WI38 (cell line): Measurements from ENCODE around the gene RAB5B.

ENCODE experiments used
- H3K4me3 ChIP-seq: 2 replicates; pipeline ENCODE4 v1.5.1; 2011; ENCODE audit warnings: low read depth, mild to moderate bottlenecking, control low read depth, low read length
- TF ChIP-seq, protein P1 (sequence below): IDR thresholded peaks from 2 replicates; pipeline ENCODE4 v1.5.1; 2012; ENCODE audit warnings: low read depth, mild to moderate bottlenecking, control low read depth, low read length

Gene RAB5B

DNA sequence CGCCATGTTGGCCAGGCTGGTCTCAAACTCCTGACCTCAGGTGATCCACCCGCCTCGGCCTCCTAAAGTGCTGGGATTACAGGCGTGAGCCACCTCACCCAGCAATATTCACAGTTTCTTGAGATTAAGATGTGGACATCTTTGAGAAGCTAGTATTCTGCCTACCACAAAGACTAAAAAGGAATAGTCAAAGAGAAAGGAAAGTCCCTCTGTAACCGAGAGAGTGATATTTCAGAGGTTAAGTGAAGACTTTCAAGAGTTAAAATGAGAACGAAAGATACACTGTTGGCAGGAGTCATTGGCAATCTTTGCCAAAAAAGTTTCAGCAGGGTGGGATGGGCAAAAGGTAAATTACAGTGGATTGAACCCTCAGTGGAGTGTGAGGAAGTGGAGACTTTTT, 27.3 kb upstream of the RAB5B start:
- no peak overlapping the region for H3K4me3 ChIP-seq
- TF ChIP-seq, protein P1, sequence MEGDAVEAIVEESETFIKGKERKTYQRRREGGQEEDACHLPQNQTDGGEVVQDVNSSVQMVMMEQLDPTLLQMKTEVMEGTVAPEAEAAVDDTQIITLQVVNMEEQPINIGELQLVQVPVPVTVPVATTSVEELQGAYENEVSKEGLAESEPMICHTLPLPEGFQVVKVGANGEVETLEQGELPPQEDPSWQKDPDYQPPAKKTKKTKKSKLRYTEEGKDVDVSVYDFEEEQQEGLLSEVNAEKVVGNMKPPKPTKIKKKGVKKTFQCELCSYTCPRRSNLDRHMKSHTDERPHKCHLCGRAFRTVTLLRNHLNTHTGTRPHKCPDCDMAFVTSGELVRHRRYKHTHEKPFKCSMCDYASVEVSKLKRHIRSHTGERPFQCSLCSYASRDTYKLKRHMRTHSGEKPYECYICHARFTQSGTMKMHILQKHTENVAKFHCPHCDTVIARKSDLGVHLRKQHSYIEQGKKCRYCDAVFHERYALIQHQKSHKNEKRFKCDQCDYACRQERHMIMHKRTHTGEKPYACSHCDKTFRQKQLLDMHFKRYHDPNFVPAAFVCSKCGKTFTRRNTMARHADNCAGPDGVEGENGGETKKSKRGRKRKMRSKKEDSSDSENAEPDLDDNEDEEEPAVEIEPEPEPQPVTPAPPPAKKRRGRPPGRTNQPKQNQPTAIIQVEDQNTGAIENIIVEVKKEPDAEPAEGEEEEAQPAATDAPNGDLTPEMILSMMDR: no peak

DNA sequence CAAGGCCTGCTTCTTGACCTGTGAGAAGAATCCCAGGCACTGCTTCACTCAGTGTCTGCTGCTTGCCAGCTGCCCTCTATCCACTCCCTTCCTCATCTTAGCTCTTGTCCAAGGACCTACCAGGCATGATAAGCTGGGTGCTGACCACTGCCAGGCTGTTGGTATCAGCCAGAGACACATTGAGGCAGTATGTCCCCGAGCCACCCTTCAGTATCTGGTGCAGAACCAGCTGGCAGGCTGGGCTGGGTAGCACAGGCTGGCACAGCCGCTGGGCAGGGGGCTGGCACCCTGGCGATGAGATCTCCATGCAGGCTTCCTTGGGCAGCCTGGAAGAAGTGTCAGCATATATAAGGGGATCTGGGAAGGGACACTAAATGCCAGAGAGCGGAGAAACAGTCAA, 18.5 kb upstream of the RAB5B start:
- H3K4me3 ChIP-seq: no peak overlapping the region
- TF ChIP-seq, protein P1: no peak

DNA sequence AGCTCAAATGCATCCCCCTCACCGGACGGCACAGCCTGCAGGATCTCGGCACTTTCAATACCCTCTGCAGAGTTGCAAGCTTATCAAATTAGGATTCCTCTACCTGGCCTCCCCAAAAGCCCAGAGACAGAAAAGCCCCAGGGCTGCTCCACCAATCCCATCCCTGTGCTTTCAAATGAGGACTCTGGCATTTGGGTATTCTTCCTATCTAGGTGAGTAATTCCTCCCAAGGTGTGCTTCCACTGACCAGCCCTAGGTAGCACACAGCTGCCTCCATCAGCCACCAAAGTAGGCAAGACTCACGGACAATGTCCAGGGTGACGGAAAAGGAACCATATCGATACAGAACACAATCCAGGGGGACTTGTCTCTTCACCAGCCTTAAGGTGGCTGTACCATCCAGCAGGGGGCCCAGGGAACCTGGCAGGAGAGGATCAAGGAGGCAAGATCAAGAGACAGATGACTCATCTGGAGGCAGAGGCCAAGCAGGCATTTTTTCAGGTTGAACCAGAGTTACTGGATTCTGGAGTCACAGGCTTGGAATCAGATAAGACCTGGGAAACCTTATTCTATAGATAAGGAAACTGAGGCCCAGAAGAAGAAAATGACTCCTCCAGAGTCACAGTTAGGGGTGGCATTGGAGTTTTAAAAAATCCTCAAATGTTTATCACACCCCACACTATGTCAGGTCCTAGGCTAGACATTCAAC, 17.9 kb upstream of the RAB5B start:
- no peak overlapping the region for H3K4me3 ChIP-seq
- TF ChIP-seq, protein P1: peak; percentile 50

GRCh38 chr12:55957106-55957859, 16.6 kb upstream of the RAB5B start:
- TF ChIP-seq, protein P1: no peak
- no peak overlapping the region for H3K4me3 ChIP-seq

- TF ChIP-seq, protein P1: no peak
Observed at GRCh38 chr12:55963760-55964159, 10.1 kb upstream of the RAB5B start.

GRCh38 chr12:55965240-55965639, 8.6 kb upstream of the RAB5B start:
- H3K4me3 ChIP-seq: no peak overlapping the region
- TF ChIP-seq, protein P1: no peak

More at GRCh38 chr12:55963760-55964159, 10.1 kb upstream of the RAB5B start:
- no peak overlapping the region for H3K4me3 ChIP-seq

DNA sequence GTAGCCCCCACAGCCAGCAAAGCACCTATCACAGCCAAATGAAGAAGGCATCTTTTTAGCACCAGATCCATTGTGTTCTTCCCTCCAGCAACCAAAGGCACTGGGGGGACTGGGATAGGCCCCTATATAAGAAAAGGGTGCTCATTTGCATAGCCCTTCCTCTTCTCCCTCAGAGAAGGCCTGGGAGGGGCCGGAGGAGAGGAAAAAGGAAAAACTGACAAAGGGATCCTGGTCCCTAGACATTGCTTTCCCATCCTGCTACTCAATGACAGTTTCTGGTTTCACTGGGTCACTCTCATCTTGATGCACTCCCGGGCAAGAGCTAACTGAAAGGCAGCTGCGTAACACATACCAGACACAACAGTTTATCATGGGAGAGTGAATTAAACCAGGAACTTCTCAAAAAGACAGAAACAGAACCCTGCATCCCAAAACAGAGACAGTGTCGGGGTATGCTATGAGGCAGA, 7.9 kb upstream of the RAB5B start, which contains the start of gene PMEL:
PMEL (minus strand) TSS at position 102 of the 467 bp plus-strand sequence; CDS start at position 71, 31 bp downstream.
- TF ChIP-seq, protein P1: no peak
- H3K4me3 ChIP-seq: peak within 1 kb of the TSS; percentile 68
